Measurements from ENCODE around the gene C19orf81. TPM values are rescaled to one million over a fixed set of nuclear protein-coding genes. Genes with fewer than 3 reads are reported as not detected.
"Not testable (repeated sequence)": the region's sequence is repeated elsewhere in the genome, so short reads cannot be mapped to it uniquely, and the experiment has no call there.

Gene C19orf81
- total and polyA plus RNA-seq, 4 donors = 1.3 to 2.5 (median 1.7) TPM; not detected in 1

- ATAC-seq (ENCODE audit: insufficient read depth, low FRiP score) (no peak), DNase-seq (no peak)
- H3K36me3 ChIP-seq (ENCODE audit: control insufficient read depth in 4 of 4, insufficient read depth in 4 of 4, low read length in 4 of 4) = no peaks in the 10 kb centered on the region
- no peak overlapping the region for H3K4me3 ChIP-seq
- peaks cover 0 to 41% (median 32%) of the 10 kb centered on the region in 3 donors for H3K27me3 ChIP-seq (ENCODE audit: control insufficient read depth in 3 of 3, insufficient read depth in 3 of 3, low read length in 2 of 3)
- H3K9me3 ChIP-seq (ENCODE audit: control insufficient read depth in 4 of 4, insufficient read depth in 3 of 4, low read length in 3 of 4) = peaks cover 0 to 12% (median 0%) of the 10 kb centered on the region in 4 donors
- H3K27ac ChIP-seq (ENCODE audit: low read depth in 1 of 2, low read length in 1 of 2) = no peak overlapping the region
- no peak for TF ChIP-seq CTCF (IDR thresholded peaks at IDR 0.05; ENCODE audit: control extremely low read depth, extremely low read depth)
- no peaks in the 10 kb centered on the region for H3K4me1 ChIP-seq (ENCODE audit: control insufficient read depth in 5 of 5, insufficient read depth in 5 of 5, low read length in 5 of 5)
- H3K9ac ChIP-seq (ENCODE audit: insufficient read depth in 1 of 2, low read length in 2 of 2) = no peak overlapping the region
- WGBS, 2 donors = 71 to 82% methylated on average over 6 of the region's 6 CpGs
Measured at GRCh38 chr19:50602496-50602895, 46.7 kb upstream of the C19orf81 start.

- ATAC-seq (ENCODE audit: insufficient read depth, low FRiP score) (no peak), DNase-seq (no peak)
Measured at GRCh38 chr19:50602935-50603334, 46.3 kb upstream of the C19orf81 start.

GRCh38 chr19:50604264-50605073, 44.8 kb upstream of the C19orf81 start:
- Histone ChIP-seq H3K27me3 (ENCODE audit: control insufficient read depth in 3 of 3, insufficient read depth in 3 of 3, low read length in 2 of 3) (peaks cover 0 to 48% (median 35%) of the 10 kb centered on the region in 3 donors), H3K9me3 (ENCODE audit: control insufficient read depth in 4 of 4, insufficient read depth in 3 of 4, low read length in 3 of 4) (peaks cover 0 to 15% (median 0%) of the 10 kb centered on the region in 4 donors)
- H3K4me3 ChIP-seq; ATAC-seq (ENCODE audit: insufficient read depth, low FRiP score); H3K36me3 ChIP-seq (ENCODE audit: control insufficient read depth in 4 of 4, insufficient read depth in 4 of 4, low read length in 4 of 4); H3K27ac ChIP-seq (ENCODE audit: low read depth in 1 of 2, low read length in 1 of 2); DNase-seq; H3K9ac ChIP-seq (ENCODE audit: insufficient read depth in 1 of 2, low read length in 2 of 2); H3K4me1 ChIP-seq (ENCODE audit: control insufficient read depth in 5 of 5, insufficient read depth in 5 of 5, low read length in 5 of 5): not testable (repeated sequence)
- 57% methylated on average over 35 of the region's 56 CpGs; no CpG with 5 or more reads in 1 of the 2 donors for WGBS, 2 donors

More at GRCh38 chr19:50602935-50603334, 46.3 kb upstream of the C19orf81 start:
- Histone ChIP-seq H3K27me3 (ENCODE audit: control insufficient read depth in 3 of 3, insufficient read depth in 3 of 3, low read length in 2 of 3) (peaks cover 0 to 44% (median 35%) of the 10 kb centered on the region in 3 donors), H3K9ac (ENCODE audit: insufficient read depth in 1 of 2, low read length in 2 of 2) (no peak overlapping the region), H3K27ac (ENCODE audit: low read depth in 1 of 2, low read length in 1 of 2) (no peak overlapping the region), H3K4me3 (no peak overlapping the region), H3K9me3 (ENCODE audit: control insufficient read depth in 4 of 4, insufficient read depth in 3 of 4, low read length in 3 of 4) (peaks cover 0 to 13% (median 0%) of the 10 kb centered on the region in 4 donors), H3K4me1 (ENCODE audit: control insufficient read depth in 5 of 5, insufficient read depth in 5 of 5, low read length in 5 of 5) (no peaks in the 10 kb centered on the region), H3K36me3 (ENCODE audit: control insufficient read depth in 4 of 4, insufficient read depth in 4 of 4, low read length in 4 of 4) (no peaks in the 10 kb centered on the region)
- no peak for TF ChIP-seq CTCF (IDR thresholded peaks at IDR 0.05; ENCODE audit: control extremely low read depth, extremely low read depth)
- 80% methylated on average over 4 of the region's 4 CpGs for WGBS, 2 donors

- Histone ChIP-seq H3K9me3 (ENCODE audit: control insufficient read depth in 4 of 4, insufficient read depth in 3 of 4, low read length in 3 of 4) (peaks cover 0 to 15% (median 0%) of the 10 kb centered on the region in 4 donors), H3K27me3 (ENCODE audit: control insufficient read depth in 3 of 3, insufficient read depth in 3 of 3, low read length in 2 of 3) (peaks cover 0 to 43% (median 35%) of the 10 kb centered on the region in 3 donors)
- not testable (repeated sequence) for H3K9ac ChIP-seq (ENCODE audit: insufficient read depth in 1 of 2, low read length in 2 of 2); DNase-seq; H3K4me1 ChIP-seq (ENCODE audit: control insufficient read depth in 5 of 5, insufficient read depth in 5 of 5, low read length in 5 of 5); H3K4me3 ChIP-seq; H3K36me3 ChIP-seq (ENCODE audit: control insufficient read depth in 4 of 4, insufficient read depth in 4 of 4, low read length in 4 of 4); ATAC-seq (ENCODE audit: insufficient read depth, low FRiP score); H3K27ac ChIP-seq (ENCODE audit: low read depth in 1 of 2, low read length in 1 of 2)
- 33 to 42% methylated on average over 45 to 48 of the region's 58 CpGs for WGBS, 2 donors
Measured at GRCh38 chr19:50606059-50606836, 43.0 kb upstream of the C19orf81 start.

All from lung (tissue), 12 donors.